SK-N-SH (cell line): ENCODE data around the gene SLFN14. TPM values are rescaled to one million over a fixed set of nuclear protein-coding genes. Genes with fewer than 3 reads are reported as not detected.
A peak's percentile ranks its signal among the peaks of the same experiment; 100 is the strongest.
"Not testable (repeated sequence)": the region's sequence is repeated elsewhere in the genome, so short reads cannot be mapped to it uniquely, and the experiment has no call there.

Experiments
- CTCF ChIA-PET: fragments of 300-600, 350-600 bp; formaldehyde crosslinking; extraction: SDS; loops from one replicate; lab custom pipeline; 2021; lab: Yijun Ruan, JAX
- POLR2A ChIA-PET: fragments of 350-600 bp; sonication (Branson Sonifier 250); formaldehyde crosslinking; extraction: SDS; loops from one replicate; lab custom pipeline; 2020; ENCODE audit warnings: antibody characterized with exemption, inconsistent platforms; lab: Yijun Ruan, JAX
- DNase-seq: peaks from one replicate; pipeline ENCODE4 v3.0.0; 2012
- H2AFZ ChIP-seq: fragments of 200-600 bp; sonication (generic); 2 replicates; pipeline ENCODE4 v1.8.1; 2016; ENCODE audit warnings: antibody characterized with exemption, mild to moderate bottlenecking, low read depth
- H3F3A ChIP-seq: fragments of 200-600 bp; sonication (generic); replicated peaks from 2 replicates; pipeline ENCODE3; 2016; ENCODE audit warnings: antibody characterized with exemption, mild to moderate bottlenecking; ENCODE audit not compliant: insufficient read depth
- H3K27ac ChIP-seq, 2 experiments: fragments of 200-500 bp in 1 of 2; fragments of 200-600 bp in 1 of 2; sonication (Bioruptor generic) in 1 of 2; sonication (generic), shearing (Covaris generic) in 1 of 2; 2 replicates each; pipeline versions ENCODE4 v1.5.1 to v1.6.1; 2014 to 2016; ENCODE audit warnings: low read depth in 2 of 2, inconsistent platforms in 1 of 2, low read length in 1 of 2, mild to moderate bottlenecking in 1 of 2, mixed read lengths in 1 of 2
- H3K27me3 ChIP-seq: fragments of 200-600 bp; sonication (generic), shearing (Covaris generic); 2 replicates; pipeline ENCODE4 v1.6.1; 2016; ENCODE audit warnings: mixed run types; ENCODE audit not compliant: insufficient read depth
- H3K36me3 ChIP-seq, 2 experiments: fragments of 200-500 bp in 1 of 2; fragments of 200-600 bp in 1 of 2; sonication (Bioruptor generic) in 1 of 2; sonication (generic) in 1 of 2; replicated peaks in 1 of 2; 2 replicates each; pipeline versions ENCODE3 to v1.5.1; 2014 to 2016; ENCODE audit warnings: low read length in 1 of 2, mild to moderate bottlenecking in 1 of 2; ENCODE audit not compliant: insufficient read depth in 2 of 2, control insufficient read depth in 1 of 2
- H3K4me1 ChIP-seq, 2 experiments: fragments of 200-500 bp in 1 of 2; fragments of 200-600 bp in 1 of 2; sonication (Bioruptor generic) in 1 of 2; sonication (generic), shearing (Covaris generic) in 1 of 2; 2 replicates each; pipeline versions ENCODE4 v1.5.1 to v1.6.1; 2014 to 2016; ENCODE audit warnings: low read depth in 1 of 2, low read length in 1 of 2, mixed run types in 1 of 2; ENCODE audit not compliant: insufficient read depth in 2 of 2, control insufficient read depth in 1 of 2
- H3K4me2 ChIP-seq: fragments of 200-600 bp; sonication (generic), shearing (Covaris generic); 2 replicates; pipeline ENCODE4 v1.6.1; 2017; ENCODE audit warnings: mixed run types
- H3K4me3 ChIP-seq, 2 experiments: fragments of 200-500 bp in 1 of 2; fragments of 200-600 bp in 1 of 2; sonication (Bioruptor generic) in 1 of 2; sonication (generic), shearing (Covaris generic) in 1 of 2; 2 replicates each; pipeline versions ENCODE4 v1.5.1 to v1.8.1; 2014 to 2016; ENCODE audit warnings: low read depth in 2 of 2, inconsistent platforms in 1 of 2, low read length in 1 of 2, mild to moderate bottlenecking in 1 of 2, mixed read lengths in 1 of 2, moderate library complexity in 1 of 2
- H3K79me2 ChIP-seq: fragments of 200-600 bp; sonication (generic); 2 replicates; pipeline ENCODE4 v1.8.1; 2017; ENCODE audit warnings: mild to moderate bottlenecking; ENCODE audit not compliant: insufficient read depth
- H3K9ac ChIP-seq: fragments of 200-600 bp; sonication (generic); 2 replicates; pipeline ENCODE4 v1.6.1; 2017; ENCODE audit warnings: mixed run types
- H3K9me2 ChIP-seq: fragments of 200-600 bp; sonication (generic); 2 replicates; pipeline ENCODE4 v1.6.1; 2017; ENCODE audit warnings: mixed run types
- H3K9me3 ChIP-seq: fragments of 200-600 bp; sonication (generic); 2 replicates; pipeline ENCODE4 v1.6.1; 2017; ENCODE audit warnings: mixed run types, mild to moderate bottlenecking, moderate library complexity
- H4K20me1 ChIP-seq: fragments of 200-600 bp; sonication (generic); 2 replicates; pipeline ENCODE4 v1.6.1; 2017; ENCODE audit warnings: mild to moderate bottlenecking, mixed run types; ENCODE audit not compliant: insufficient read depth
- EP300 ChIP-seq, 2 experiments: IDR thresholded peaks; 2 replicates each; pipeline versions ENCODE4 v1.4.0 to v1.6.1; 2012; ENCODE audit warnings: borderline replicate concordance in 1 of 2, low read depth in 1 of 2, low read length in 1 of 2
- EZH2phosphoT487 ChIP-seq: fragments of 200-600 bp; sonication (generic); IDR thresholded peaks from 2 replicates; pipeline ENCODE4 v1.6.1; 2017; ENCODE audit warnings: low read depth, mixed run types, mild to moderate bottlenecking, antibody characterized with exemption, moderate library complexity, borderline replicate concordance
- FOSL2 ChIP-seq: IDR thresholded peaks from 2 replicates; pipeline ENCODE4 v1.4.0; 2012; ENCODE audit warnings: low read depth, mild to moderate bottlenecking, moderate library complexity, borderline replicate concordance
- FOXM1 ChIP-seq: IDR thresholded peaks from 2 replicates; pipeline ENCODE4 v1.4.0; 2012; ENCODE audit warnings: low read depth, mild to moderate bottlenecking
- MEF2A ChIP-seq: IDR thresholded peaks from 2 replicates; pipeline ENCODE4 v1.4.0; 2012; ENCODE audit warnings: low read depth, borderline replicate concordance
- NRF1 ChIP-seq: IDR thresholded peaks from 2 replicates; pipeline ENCODE4 v1.6.1; 2012; ENCODE audit warnings: low read depth, mild to moderate bottlenecking, low read length
- TAF1 ChIP-seq: IDR thresholded peaks from 2 replicates; pipeline ENCODE4 v1.6.1; 2012; ENCODE audit warnings: low read depth, mild to moderate bottlenecking, low read length, moderate library complexity, borderline replicate concordance
- whole genome bisulfite sequencing: methylation state at CpG from one replicate; pipeline ENCODE4 v1.1.6; 2017; ENCODE audit warnings: low lambda C conversion rate; 5-methylcytosine and 5-hydroxymethylcytosine counted together
- polyA plus RNA-seq, 3 experiments: library from polyadenylated mRNA; depleted of rRNA; stranded (reverse); fragments of >200 nt; gene quantifications; 2 replicates each; pipeline ENCODE4 v1.2.3, GENCODE V29; 2012
- TF ChIP-seq, protein P1 (sequence below): fragments of 150-350 bp; IDR thresholded peaks from 2 replicates; pipeline ENCODE4 v1.6.1; 2016; ENCODE audit warnings: mild to moderate bottlenecking, low read depth, low read length

SLFN14 gene
- polyA plus RNA-seq, 1 of the 3 experiments (the other 2 are of a cell fraction), result not detected

DNA sequence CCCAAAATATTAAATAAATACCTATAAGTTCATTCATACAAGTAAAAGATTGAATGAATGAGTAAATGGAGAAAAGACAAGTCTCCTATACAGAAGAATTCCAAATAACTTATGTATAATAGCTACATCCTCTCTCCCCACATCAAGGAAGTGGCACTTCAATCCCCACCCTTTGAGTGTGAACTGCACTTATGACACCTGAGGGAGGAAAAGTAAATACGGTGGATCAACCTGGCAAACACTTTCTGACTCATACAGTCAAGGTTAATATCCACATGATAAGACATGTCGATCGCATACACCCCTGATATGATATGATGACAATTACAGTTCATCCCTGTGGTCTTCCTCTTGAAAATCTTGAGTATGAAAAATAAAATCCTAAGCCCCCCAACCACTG lies 41.2 kb downstream of the SLFN14 start:
- H3K27ac ChIP-seq, result no peak overlapping the region
- H3K9me3 ChIP-seq, result no peaks in the 10 kb centered on the region
- H3K9ac ChIP-seq, result no peak overlapping the region
- no peaks in the 10 kb centered on the region for H3F3A ChIP-seq
- H3K79me2 ChIP-seq, result no peaks in the 10 kb centered on the region
- TF ChIP-seq FOSL2 (no peak), TAF1 (no peak), EP300 (IDR thresholded peaks at IDR 0.05; ENCODE audit: borderline replicate concordance in 1 of 2, low read depth in 1 of 2, low read length in 1 of 2) (no peak)
- TF ChIP-seq, protein P1, sequence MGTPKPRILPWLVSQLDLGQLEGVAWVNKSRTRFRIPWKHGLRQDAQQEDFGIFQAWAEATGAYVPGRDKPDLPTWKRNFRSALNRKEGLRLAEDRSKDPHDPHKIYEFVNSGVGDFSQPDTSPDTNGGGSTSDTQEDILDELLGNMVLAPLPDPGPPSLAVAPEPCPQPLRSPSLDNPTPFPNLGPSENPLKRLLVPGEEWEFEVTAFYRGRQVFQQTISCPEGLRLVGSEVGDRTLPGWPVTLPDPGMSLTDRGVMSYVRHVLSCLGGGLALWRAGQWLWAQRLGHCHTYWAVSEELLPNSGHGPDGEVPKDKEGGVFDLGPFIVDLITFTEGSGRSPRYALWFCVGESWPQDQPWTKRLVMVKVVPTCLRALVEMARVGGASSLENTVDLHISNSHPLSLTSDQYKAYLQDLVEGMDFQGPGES, result no peak
- H2AFZ ChIP-seq, result no peak overlapping the region
- no peak overlapping the region for H3K4me2 ChIP-seq
- DNase-seq, result no peak
- H3K9me2 ChIP-seq, result no peaks in the 10 kb centered on the region
- no peaks in the 10 kb centered on the region for H3K4me1 ChIP-seq
- peaks cover 42% of the 10 kb centered on the region; the same call in 1 of the 2 replicates for H3K27me3 ChIP-seq
- no peaks in the 10 kb centered on the region for H3K36me3 ChIP-seq
- H3K4me3 ChIP-seq, result no peak overlapping the region
- ChIA-PET CTCF (interaction anchor here (0.8 kb wide), 1 partner anchor 20 kb away, joined by 3 read pairs; no protein-coding TSS in a partner anchor), POLR2A (no interaction called here)
- H4K20me1 ChIP-seq, result no peaks in the 10 kb centered on the region
- WGBS, result 53% methylated on average over 3 of the region's 3 CpGs

DNA sequence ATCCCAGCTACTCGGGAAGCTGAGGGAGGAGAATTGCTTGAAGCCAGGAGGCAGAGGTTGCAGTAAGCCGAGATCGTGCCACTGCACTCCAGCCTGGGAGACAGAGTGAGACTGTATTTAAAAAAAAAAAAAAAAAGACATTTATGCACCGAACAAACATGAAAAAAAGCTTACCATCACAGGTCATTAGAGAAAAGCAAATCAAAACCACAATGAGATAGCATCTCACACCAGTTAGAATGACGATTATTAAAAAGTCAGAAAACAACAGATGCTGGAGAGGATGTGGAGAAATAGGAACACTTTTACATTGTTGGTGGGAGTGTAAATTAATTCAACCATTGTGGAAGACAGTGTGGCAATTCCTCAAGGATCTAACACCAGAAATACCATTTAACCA lies 42.2 kb downstream of the SLFN14 start:
- POLR2A ChIA-PET, H3K79me2 ChIP-seq, H3K9ac ChIP-seq, H3K9me2 ChIP-seq, DNase-seq, H2AFZ ChIP-seq, H4K20me1 ChIP-seq, H3K27ac ChIP-seq, H3F3A ChIP-seq, H3K4me1 ChIP-seq, H3K36me3 ChIP-seq, H3K4me3 ChIP-seq, H3K4me2 ChIP-seq, H3K9me3 ChIP-seq: not testable (repeated sequence)
- CTCF ChIA-PET, result interaction anchor here (1.2 kb wide), 1 partner anchor 21 kb away, joined by 5 read pairs; no protein-coding TSS in a partner anchor
- 3% methylated on average over 5 of the region's 5 CpGs for WGBS
- H3K27me3 ChIP-seq, result peaks cover 42% of the 10 kb centered on the region; the same call in 1 of the 2 replicates

DNA sequence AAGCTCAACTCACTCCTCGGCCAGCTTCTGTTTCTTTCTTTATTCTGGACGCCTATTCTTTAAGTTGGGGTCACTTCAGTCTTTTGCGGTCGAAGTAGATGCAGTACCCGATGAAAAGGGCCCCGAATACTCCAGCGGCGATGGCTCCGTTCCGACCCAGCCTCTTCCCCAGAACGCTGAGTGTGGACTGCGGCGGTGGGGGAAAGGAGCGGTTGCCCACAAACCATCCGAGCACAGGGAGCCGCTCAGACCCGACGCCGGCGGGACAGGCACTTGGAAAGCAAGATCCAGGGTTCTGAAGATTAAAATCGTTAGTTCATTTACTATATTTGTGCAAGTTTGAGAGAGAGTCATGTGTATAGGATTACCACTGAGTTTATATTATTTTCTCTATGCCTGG lies 45.6 kb downstream of the SLFN14 start:
- TF ChIP-seq EP300 (IDR thresholded peaks at IDR 0.05; ENCODE audit: borderline replicate concordance in 1 of 2, low read depth in 1 of 2, low read length in 1 of 2) (no peak), FOXM1 (no peak), EZH2phosphoT487 (0 out of 2 replicates have a peak, but pooled peaks have one; percentile 38), MEF2A (no peak), NRF1 (no peak)
- TF ChIP-seq, protein P1, result no peak
- Histone ChIP-seq H3K4me1 (no peaks in the 10 kb centered on the region), H3K9me2 (no peaks in the 10 kb centered on the region), H3K79me2 (no peaks in the 10 kb centered on the region), H3K4me3 (no peak overlapping the region), H3K9me3 (no peaks in the 10 kb centered on the region), H3K9ac (no peak overlapping the region), H4K20me1 (no peaks in the 10 kb centered on the region), H3K36me3 (no peaks in the 10 kb centered on the region), H2AFZ (no peak overlapping the region), H3K27me3 (peaks cover 41% of the 10 kb centered on the region; the same call in 1 of the 2 replicates), H3K27ac (no peak overlapping the region), H3F3A (no peaks in the 10 kb centered on the region), H3K4me2 (no peak overlapping the region)
- 20% methylated on average over 21 of the region's 21 CpGs for WGBS
- ChIA-PET CTCF (no interaction called here), POLR2A (no interaction called here)
- DNase-seq, result no peak
